GM12892 (cell line): ENCODE measurements around the gene CCL28.
"Not testable (repeated sequence)": the region's sequence is repeated elsewhere in the genome, so short reads cannot be mapped to it uniquely, and the experiment has no call there.

Experiments used
- DNase-seq: peaks from one replicate; pipeline ENCODE4 v3.0.0; 2011; ENCODE audit not compliant: insufficient read length
- FAIRE-seq: peaks from 2 replicates; lab custom pipeline; 2011; peaks lifted over from hg19 to GRCh38; lab: Jason Lieb, UNC
- POLR2A ChIP-seq: IDR thresholded peaks from 2 replicates; pipeline ENCODE4 v1.6.1; 2011; ENCODE audit warnings: low read depth, low read length, control low read depth
- POLR2AphosphoS5 ChIP-seq: IDR thresholded peaks from 2 replicates; pipeline ENCODE4 v1.6.1; 2011; ENCODE audit warnings: low read depth, low read length, control low read depth
- TAF1 ChIP-seq: IDR thresholded peaks from 2 replicates; pipeline ENCODE4 v1.6.1; 2011; ENCODE audit warnings: low read depth, mild to moderate bottlenecking, control low read depth, low read length, borderline replicate concordance

Gene CCL28

DNA sequence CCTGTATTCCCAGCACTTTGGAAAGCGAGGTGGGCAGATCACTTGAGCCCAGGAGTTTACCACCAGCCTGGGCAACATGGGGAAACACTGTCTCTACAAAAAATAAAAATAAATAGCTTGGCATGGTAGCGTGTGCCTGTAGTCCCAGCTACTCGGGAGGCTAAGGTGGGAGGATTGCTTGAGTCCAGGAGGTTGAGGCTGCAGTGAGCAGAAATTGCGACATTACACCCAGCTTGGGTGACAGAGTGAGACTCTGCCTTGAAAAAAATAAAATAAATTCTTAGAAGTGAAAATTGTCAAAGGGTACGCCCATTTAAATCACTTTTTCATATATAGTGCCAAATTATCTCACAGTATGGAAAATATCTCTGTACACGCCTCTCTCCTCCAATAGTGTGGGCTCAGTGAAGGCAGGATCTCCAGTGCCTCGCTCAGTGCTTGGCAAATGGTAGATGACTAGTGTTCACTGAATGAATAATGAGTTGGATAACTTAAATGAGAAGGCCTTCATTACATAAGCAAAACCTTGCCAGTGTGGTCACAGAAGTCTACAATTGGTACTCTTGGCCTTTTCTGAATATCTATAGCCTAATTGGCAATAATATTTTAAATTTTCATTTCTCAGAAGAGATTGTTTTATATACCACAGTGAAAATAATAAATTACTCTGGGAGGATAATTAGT, 9.4 kb upstream of the CCL28 start:
- TF ChIP-seq TAF1: no peak
- FAIRE-seq (no peak), DNase-seq (no peak)

DNA sequence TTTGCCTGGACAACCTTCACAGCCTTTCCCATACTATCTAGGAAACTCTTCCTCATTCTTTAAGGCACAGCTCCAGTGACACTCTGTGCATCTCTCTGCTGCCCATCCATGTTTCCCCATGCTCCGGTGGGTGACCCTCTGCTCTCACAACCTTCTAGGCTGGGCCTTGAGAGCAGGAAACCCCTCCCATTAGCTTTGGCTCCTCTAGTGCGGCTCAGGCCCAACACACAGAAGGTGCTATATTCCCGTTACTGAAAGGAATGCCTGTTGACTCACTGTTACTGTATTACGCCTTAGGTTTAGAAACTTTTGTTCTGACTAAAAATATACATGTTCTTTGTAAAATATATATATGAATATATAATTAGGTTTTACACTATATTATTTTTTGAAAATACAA, 8.1 kb upstream of the CCL28 start:
- DNase-seq (no peak), FAIRE-seq (no peak)
- no peak for TF ChIP-seq POLR2A
- no peak for TF ChIP-seq TAF1
- no peak for TF ChIP-seq POLR2AphosphoS5

DNA sequence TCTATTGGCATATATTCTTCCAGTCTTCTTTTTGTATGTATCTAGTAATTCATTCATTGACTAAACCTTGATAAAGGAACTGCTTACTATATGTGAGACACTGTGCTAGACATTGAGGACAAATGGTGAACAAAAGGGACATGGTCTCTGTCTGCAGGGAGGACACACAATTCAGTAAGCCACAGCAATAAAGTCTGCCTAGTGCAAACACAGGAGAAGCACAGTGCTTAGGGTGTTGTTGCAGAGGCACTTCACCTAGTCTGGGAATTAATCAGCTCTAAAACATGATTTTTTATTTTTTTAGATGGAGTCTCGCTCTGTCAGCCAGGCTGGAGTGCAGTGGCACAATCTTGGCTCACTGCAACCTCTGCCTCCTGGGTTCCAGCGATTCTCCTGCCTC, 6.4 kb upstream of the CCL28 start:
- TF ChIP-seq TAF1 (no peak), POLR2AphosphoS5 (no peak), POLR2A (no peak)
- DNase-seq (no peak), FAIRE-seq (no peak)

DNA sequence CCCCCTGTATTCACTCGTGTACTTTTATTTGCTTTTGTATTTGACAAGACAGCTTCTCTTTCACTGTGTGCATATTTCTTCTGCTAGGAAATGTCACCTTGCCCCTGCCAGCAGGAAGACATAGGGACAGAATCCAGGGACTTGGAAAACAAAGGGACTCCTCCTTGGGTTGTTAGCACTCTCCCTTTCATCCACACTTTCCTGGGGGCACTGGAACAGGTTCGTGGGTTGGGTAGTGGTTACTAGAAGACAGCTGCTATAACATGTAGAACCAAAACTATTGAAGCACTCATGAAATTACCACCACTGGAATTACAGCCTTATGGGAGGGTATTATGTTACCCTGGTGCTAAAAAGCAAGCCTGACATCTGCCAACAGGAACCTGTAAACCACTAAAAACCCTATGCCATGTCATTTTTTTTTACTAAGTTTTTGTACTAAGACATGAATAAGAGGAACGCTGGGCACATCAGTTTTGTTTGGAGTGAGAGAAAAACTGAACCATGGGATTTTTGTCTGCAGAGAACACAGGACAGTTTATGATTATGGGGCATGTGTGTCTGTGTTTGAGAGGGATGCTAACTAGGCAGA, 4.7 kb upstream of the CCL28 start:
- DNase-seq: no peak
- no peak for TF ChIP-seq TAF1
- FAIRE-seq: no peak

DNA sequence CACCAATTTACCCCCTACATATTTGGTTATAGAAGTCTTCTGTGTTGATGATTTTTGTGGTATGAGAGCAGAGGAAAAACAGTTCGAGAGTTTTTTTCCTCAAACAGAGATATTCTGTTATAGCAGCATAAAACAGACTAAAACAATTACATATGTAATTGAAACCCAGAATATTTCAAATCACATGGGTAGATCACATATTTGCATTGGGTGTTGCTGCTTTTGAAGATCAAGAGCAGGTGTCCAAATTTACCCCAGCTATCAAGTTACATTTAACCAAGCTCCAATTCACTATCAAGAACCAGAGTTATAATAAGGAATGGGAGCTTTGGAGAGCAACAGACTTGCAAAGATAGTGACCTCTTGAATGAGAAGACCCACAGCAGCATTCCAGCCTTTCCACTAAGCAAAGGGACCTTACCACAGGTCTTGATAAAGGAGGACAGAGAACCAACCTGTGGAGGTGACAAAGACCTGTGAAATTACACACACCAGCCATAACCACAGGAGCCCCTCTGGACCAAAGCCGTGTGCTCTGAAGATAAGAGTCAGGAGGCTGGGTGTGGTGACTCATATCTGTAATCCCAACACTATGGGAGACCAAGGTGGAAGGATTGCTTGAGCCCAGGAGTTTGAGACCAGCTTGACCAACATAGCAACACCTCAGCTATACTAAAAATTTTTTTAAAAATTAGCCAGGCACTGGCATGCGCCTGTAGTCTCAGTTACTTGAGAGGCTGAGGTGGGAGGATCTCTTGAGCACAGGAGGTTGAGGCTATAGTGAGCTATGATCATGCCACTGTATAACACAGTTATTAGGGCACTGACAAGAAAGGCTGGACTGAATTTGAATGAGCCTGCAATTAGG, 4.0 kb upstream of the CCL28 start:
- DNase-seq (no peak), FAIRE-seq (no peak)
- no peak for TF ChIP-seq TAF1
- TF ChIP-seq POLR2A: no peak
- no peak for TF ChIP-seq POLR2AphosphoS5

DNA sequence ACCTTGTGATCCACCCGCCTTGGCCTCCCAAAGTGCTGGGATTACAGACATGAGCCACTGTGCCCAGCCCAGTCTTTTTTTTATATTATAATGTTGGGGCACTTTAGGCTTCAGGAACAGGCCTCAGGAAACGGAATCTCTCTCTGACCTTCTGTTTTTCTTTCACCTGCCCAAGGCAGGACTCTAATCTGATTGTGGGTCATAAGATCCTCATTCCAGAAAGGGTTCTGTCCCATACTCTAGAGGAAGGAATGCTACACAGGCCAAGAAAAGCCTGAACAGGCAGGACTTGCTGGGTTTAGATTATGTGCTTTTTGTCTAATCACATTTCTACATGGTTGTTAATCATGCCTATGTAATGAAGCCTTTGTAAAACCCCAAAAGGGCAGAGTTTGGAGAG, 1.8 kb upstream of the CCL28 start:
- no peak for FAIRE-seq
- DNase-seq: no peak
- TF ChIP-seq POLR2A (no peak), POLR2AphosphoS5 (no peak)

DNA sequence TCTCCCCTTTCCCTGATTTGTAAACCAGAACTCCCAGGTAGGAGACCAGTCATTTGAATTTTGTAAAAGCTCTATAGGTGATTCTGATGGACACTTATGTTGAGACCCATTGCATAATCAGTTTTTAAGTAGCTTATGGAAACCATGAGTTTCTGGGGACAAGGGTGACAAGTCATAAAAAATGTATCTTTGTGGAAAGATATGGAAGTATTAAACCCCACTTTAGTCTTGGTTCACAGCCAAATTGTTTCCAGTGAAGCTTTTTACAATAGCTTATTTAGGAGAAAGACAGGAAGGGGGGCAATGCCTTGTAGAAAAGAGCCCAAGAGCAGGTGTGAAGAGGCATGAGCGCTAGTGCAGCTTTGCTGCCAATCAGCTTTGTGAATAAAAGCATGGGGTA, 453 bp upstream of the CCL28 start:
- no peak for FAIRE-seq
- TF ChIP-seq POLR2A (no peak), POLR2AphosphoS5 (no peak), TAF1 (no peak)
- no peak for DNase-seq

DNA sequence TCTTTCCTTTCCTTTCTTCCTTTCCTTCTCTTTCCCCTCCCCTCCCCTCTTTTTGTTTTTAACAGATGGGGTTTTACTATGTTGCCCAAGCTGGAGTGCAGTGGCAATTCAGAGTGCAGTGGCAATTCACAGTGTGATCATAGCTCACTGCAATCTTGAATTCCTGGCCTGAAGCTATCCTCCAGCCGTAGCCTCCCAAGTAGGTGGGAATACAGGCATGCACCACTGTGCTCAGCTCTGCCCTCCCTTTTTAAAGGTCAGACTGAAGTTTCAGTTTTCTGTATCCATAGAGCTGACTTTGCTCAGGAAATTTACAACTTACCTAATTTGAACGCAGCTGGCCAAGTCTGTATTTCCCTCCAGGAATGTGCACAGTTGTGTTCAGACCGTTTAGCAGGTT, 696 bp downstream of the CCL28 start:
- TF ChIP-seq POLR2AphosphoS5 (no peak), POLR2A (no peak), TAF1 (no peak)
- DNase-seq (no peak), FAIRE-seq (no peak)

DNA sequence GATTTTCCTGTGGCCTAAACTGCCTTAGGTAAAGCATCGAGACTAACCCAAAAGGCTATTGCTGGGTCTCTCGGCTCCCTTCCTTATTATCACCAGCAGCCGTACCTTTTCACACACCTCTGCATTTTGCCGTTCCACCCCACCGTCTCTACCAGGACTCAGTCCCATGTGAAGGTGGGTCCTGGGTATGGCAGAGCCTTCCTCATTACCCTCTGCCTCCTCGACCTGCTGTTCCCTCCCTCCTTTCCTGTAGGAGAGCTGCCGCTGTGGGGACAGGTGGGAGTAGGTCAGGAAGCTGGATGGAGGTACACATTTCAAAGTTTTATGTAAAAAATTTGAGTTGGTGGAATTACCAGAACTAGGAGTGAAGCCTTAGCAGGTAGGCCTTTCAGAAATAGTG, 1.8 kb downstream of the CCL28 start:
- DNase-seq: no peak
- no peak for FAIRE-seq
- TF ChIP-seq POLR2AphosphoS5 (no peak), TAF1 (no peak), POLR2A (no peak)

DNA sequence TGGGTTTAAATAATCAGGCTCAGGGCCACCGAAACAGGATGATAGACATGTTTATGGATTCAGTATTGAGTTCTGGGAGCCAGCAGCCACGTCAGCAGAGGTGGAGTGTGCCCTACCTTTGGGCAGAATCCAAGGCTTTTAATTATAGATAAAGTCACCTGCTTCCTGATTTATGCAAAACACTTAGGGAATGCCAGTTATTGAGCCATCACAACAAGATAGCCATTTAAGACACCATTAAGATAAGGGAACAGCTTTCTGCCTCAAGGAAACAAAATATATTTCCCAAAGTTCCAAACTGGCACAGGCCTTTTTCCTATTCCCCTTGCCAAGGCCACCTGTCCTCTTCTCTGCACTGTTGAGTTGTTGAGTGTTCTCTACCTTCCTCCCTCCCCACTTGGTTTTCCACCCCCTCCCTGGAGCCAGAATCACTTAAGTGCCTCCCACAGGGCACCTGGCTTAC, 2.4 kb downstream of the CCL28 start:
- FAIRE-seq (no peak), DNase-seq (no peak)
- TF ChIP-seq POLR2AphosphoS5: no peak
- TF ChIP-seq POLR2A: no peak
- no peak for TF ChIP-seq TAF1

DNA sequence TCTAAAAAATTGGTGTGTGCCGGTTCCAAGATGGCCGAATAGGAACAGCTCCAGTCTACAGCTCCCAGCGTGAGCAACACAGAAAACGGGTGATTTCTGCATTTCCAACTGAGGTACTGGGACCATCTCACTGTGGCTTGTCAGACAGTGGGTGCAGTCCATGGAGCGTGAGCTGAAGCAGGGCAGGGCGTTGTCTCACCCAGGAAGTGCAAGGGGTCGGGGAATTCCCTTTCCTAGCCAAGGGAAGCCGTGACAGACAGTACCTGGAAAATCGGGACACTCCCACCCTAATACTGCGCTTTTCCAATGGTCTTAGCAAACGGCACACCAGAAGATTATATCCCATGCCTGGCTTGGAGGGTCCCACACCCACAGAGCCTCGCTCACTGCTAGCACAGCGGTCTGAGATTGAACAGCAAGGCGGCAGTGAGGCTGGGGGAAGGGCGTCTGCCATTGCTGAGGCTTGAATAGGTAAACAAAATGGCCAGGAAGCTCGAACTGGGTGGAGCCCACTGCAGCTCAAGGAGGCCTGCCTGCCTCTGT, 9.6 kb downstream of the CCL28 start:
- not testable (repeated sequence) for FAIRE-seq, DNase-seq

DNA sequence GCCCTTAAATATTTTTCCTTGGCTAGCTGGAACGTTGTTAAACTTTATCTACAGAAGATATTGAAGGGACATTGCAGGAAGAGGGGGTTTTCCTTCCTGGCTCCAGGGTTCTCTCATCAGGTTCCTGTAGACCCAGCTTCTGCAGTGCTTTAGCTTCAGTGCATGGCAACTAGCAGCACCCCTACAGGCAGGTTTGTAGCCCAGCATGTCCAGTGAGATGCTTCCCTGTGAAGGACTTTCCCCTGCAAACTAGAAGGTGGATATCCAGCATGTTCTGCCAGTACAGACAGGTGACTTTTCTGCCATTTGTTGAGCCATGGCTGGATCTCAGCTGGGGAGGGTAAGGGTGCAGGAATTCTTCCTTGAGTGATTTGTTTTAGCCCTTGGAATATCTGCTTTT, 10.4 kb downstream of the CCL28 start:
- FAIRE-seq (no peak), DNase-seq (no peak)
- TF ChIP-seq POLR2A: no peak
